Measurements from ENCODE around the gene SYNJ2. TPM values are rescaled to one million over a fixed set of nuclear protein-coding genes. Genes with fewer than 3 reads are reported as not detected.

The SYNJ2 gene
- total and polyA plus RNA-seq, 2 of the 4 experiments (the other 2 are of a cell fraction): 40.8 to 45.2 TPM

- Histone ChIP-seq H4K8ac (ENCODE audit: low read depth in 2 of 2, low read length in 2 of 2) (0 out of 4 replicates have a peak overlapping the region, but pooled peaks of 1 of the 2 experiments have one; percentile 7), H3K36me3 (ENCODE audit: control insufficient read depth, insufficient read depth, low read length) (no peaks in the 10 kb centered on the region), H4K91ac (ENCODE audit: insufficient read depth, low read depth, low read length) (no peak overlapping the region), H2BK5ac (ENCODE audit: low read depth, low read length, poor library complexity, severe bottlenecking) (no peak overlapping the region), H2AK9ac (replicated peaks; ENCODE audit: low read depth, low read length, poor library complexity) (peak overlapping the region; percentile 68), H3K4ac (ENCODE audit: low read depth, low read length) (peak overlapping the region; percentile 17), H3K79me1 (ENCODE audit: low read depth in 1 of 2, low read length in 2 of 2) (no peaks in the 10 kb centered on the region), H3K14ac (replicated peaks; ENCODE audit: low read depth, low read length) (no peak overlapping the region), H2AFZ (replicated peaks; ENCODE audit: low read length, poor library complexity) (no peak overlapping the region), H3K18ac (ENCODE audit: low read depth, low read length) (no peak overlapping the region), H3K9me3 (ENCODE audit: control insufficient read depth, insufficient read depth, low read length) (no peaks in the 10 kb centered on the region), H3K23ac (ENCODE audit: low read depth, low read length) (no peak overlapping the region), H2BK15ac (ENCODE audit: low read depth, low read length) (no peak overlapping the region), H3K4me3 (ENCODE audit: insufficient read depth, low read depth, low read length) (no peak overlapping the region), H2BK120ac (ENCODE audit: low read depth, low read length) (peak overlapping the region; percentile 23), H4K5ac (ENCODE audit: low read depth, low read length) (no peak overlapping the region), H3K27me3 (ENCODE audit: control insufficient read depth, insufficient read depth, low read length) (no peaks in the 10 kb centered on the region), H3K27ac (ENCODE audit: insufficient read depth, low read length) (no peak overlapping the region), H3K4me2 (ENCODE audit: low read depth, low read length) (no peak overlapping the region), H2BK20ac (ENCODE audit: low read depth, low read length) (peak overlapping the region; percentile 65), H3K56ac (ENCODE audit: extremely low read depth, insufficient read depth, low read length) (no peak overlapping the region), H3K4me1 (ENCODE audit: control insufficient read depth, insufficient read depth, low read length) (peaks cover 2% of the 10 kb centered on the region), H4K20me1 (ENCODE audit: insufficient read depth, low read length) (no peaks in the 10 kb centered on the region), H3K9ac (ENCODE audit: low read depth, low read length) (no peak overlapping the region), H3K9me1 (ENCODE audit: insufficient read depth, low read length) (peaks cover 5% of the 10 kb centered on the region), H2AK5ac (ENCODE audit: low read depth, low read length) (peak overlapping the region; percentile 24; the same call in 1 of the 2 replicates)
- BruUV-seq (replicated peaks): no TSS peak
- ATAC-seq (ENCODE audit: low read depth) (no peak), DNase-seq (no peak)
- in situ Hi-C loops (cut with MboI; ENCODE audit: low sequenced_read_pairs) (no loop called here), intact Hi-C loops (cut with micrococcal nuclease) (no loop called here), dilution Hi-C loops (cut with HindIII; ENCODE audit: low sequenced_read_pairs, unreplicated experiment) (no loop called here)
- WGBS, 2 experiments (ENCODE audit: extremely low coverage in 2 of 2, insufficient read length in 1 of 2): no CpG with 5 or more reads among the region's 3 CpGs
- ChIA-PET CTCF (no interaction called here), POLR2A (ENCODE audit: unreplicated experiment) (no interaction called here)
- TF ChIP-seq POLR2A (IDR thresholded peaks at IDR 0.05; ENCODE audit: low read depth, low read length) (no peak), USF2 (IDR thresholded peaks at IDR 0.05; ENCODE audit: low read depth, low read length) (no peak)
- TF ChIP-seq, protein P1, sequence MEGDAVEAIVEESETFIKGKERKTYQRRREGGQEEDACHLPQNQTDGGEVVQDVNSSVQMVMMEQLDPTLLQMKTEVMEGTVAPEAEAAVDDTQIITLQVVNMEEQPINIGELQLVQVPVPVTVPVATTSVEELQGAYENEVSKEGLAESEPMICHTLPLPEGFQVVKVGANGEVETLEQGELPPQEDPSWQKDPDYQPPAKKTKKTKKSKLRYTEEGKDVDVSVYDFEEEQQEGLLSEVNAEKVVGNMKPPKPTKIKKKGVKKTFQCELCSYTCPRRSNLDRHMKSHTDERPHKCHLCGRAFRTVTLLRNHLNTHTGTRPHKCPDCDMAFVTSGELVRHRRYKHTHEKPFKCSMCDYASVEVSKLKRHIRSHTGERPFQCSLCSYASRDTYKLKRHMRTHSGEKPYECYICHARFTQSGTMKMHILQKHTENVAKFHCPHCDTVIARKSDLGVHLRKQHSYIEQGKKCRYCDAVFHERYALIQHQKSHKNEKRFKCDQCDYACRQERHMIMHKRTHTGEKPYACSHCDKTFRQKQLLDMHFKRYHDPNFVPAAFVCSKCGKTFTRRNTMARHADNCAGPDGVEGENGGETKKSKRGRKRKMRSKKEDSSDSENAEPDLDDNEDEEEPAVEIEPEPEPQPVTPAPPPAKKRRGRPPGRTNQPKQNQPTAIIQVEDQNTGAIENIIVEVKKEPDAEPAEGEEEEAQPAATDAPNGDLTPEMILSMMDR (conservative IDR thresholded peaks at IDR 0.05; ENCODE audit: low read depth, low read length): no peak
Measured at GRCh38 chr6:157974967-157975366, 6.7 kb upstream of the SYNJ2 start.
